ENCODE measurements around the gene CDADC1. TPM values are rescaled to one million over a fixed set of nuclear protein-coding genes. Genes with fewer than 3 reads are reported as not detected.

Gene CDADC1
- total and polyA plus RNA-seq, 7 donors = 3.3 to 7.8 (median 4.7) TPM

DNA sequence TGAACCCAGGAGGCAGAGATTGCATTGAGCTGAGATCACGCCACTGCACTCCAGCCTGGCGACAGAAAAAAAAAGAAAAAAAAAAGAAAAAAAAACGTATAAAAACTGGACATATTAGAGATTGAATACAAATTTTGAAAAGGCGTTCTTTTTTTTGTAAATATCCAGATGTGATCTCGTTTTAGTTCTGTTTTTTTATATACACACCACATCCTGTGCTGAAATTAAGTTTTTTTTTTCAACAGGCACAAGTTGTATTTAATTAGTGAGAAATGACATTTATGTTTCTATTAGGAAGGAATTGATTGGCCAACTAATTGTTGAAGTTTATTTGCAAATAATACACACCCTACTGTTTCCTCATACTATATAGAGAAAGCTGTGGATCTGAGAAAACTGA, 3.6 kb downstream of the CDADC1 start:
- Histone ChIP-seq H3K4me1 (peaks cover 12% of the 10 kb centered on the region), H3K36me3 (ENCODE audit: insufficient read depth in 1 of 2, low read depth in 1 of 2) (peaks cover 0 to 53% of the 10 kb centered on the region in 2 donors), H3K27ac (no peak overlapping the region), H3K4me3 (no peak overlapping the region), H3K27me3 (ENCODE audit: insufficient read depth in 3 of 3, low read length in 2 of 3) (no peaks in the 10 kb centered on the region), H3K9me3 (no peaks in the 10 kb centered on the region)
- no peak for TF ChIP-seq CTCF (IDR thresholded peaks at IDR 0.05)
- DNase-seq (no peak), ATAC-seq (no peak)
- 78 to 86% (median 82%) methylated on average over 5 of the region's 5 CpGs for WGBS, 3 donors
- intact Hi-C loops (cut with DNase I) = no loop called here

DNA sequence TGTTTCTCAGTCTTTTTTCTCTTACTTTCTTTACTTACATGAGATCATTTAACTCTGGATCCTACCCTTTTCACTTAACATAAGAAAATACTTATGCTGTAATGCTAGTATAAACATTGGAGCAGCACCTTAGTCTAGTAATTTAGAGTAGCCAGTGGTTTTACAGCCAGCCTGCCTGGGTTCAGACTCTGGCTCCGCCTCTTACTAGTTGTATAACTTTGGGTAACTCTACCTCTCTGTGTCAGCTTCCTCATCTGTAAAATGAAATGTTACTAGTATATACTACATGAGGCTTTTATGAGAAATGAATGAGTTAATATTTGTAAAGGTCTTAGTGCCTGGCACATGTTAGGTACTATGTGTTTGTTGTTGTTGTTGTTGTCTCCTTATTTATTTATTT, 5.6 kb downstream of the CDADC1 start:
- DNase-seq = no peak
- Histone ChIP-seq H3K9me3 (no peaks in the 10 kb centered on the region), H3K36me3 (ENCODE audit: insufficient read depth in 1 of 2, low read depth in 1 of 2) (peaks cover 0 to 72% of the 10 kb centered on the region in 2 donors), H3K4me3 (no peak overlapping the region), H3K27me3 (ENCODE audit: insufficient read depth in 3 of 3, low read length in 2 of 3) (no peaks in the 10 kb centered on the region), H3K27ac (no peak overlapping the region), H3K4me1 (peaks cover 8% of the 10 kb centered on the region)
- intact Hi-C loops (cut with DNase I) = no loop called here
- no peak for ATAC-seq
- no peak for TF ChIP-seq CTCF (IDR thresholded peaks at IDR 0.05)
- WGBS, 3 donors = 88 to 100% (median 95%) methylated on average over 1 of the region's 1 CpG

GRCh38 chr13:49254007-49254406, 6.3 kb downstream of the CDADC1 start:
- no peaks in the 10 kb centered on the region for H3K9me3 ChIP-seq
- ATAC-seq (no peak), DNase-seq (no peak)
- H3K27ac ChIP-seq = no peak overlapping the region
- peaks cover 0 to 75% of the 10 kb centered on the region in 2 donors for H3K36me3 ChIP-seq (ENCODE audit: insufficient read depth in 1 of 2, low read depth in 1 of 2)
- no peak for TF ChIP-seq CTCF (IDR thresholded peaks at IDR 0.05)
- 72 to 80% (median 73%) methylated on average over 1 of the region's 1 CpG for WGBS, 3 donors
- intact Hi-C loops (cut with DNase I) = no loop called here
- no peak overlapping the region for H3K4me3 ChIP-seq
- no peaks in the 10 kb centered on the region for H3K27me3 ChIP-seq (ENCODE audit: insufficient read depth in 3 of 3, low read length in 2 of 3)
- peaks cover 2% of the 10 kb centered on the region for H3K4me1 ChIP-seq

DNA sequence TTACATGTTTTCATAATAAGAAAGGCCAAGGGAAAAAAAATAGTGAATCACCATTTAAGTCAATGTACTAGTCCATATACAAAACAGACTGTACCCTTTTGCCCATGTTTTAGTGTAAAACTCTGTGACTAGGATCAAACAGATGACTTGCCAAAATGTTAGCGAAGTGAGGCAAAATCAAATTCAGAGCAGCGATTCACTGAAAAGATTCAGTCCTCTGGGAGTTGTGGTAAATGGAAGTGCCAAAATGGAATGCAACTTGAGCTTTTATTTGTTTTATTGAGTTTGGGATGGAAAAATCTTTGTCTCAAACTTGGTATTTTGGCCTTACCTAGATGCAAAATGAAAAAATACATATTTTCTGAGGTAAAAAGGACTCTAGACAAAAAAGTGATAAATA, 9.1 kb downstream of the CDADC1 start:
- intact Hi-C loops (cut with DNase I) = no loop called here
- no peaks in the 10 kb centered on the region for H3K4me1 ChIP-seq
- H3K4me3 ChIP-seq = no peak overlapping the region
- H3K36me3 ChIP-seq (ENCODE audit: insufficient read depth in 1 of 2, low read depth in 1 of 2) = peaks cover 9 to 75% of the 10 kb centered on the region in 2 donors
- no peak for DNase-seq
- TF ChIP-seq CTCF (IDR thresholded peaks at IDR 0.05) = no peak
- H3K9me3 ChIP-seq = no peaks in the 10 kb centered on the region
- no peaks in the 10 kb centered on the region for H3K27me3 ChIP-seq (ENCODE audit: insufficient read depth in 3 of 3, low read length in 2 of 3)
- no peak overlapping the region for H3K27ac ChIP-seq
- 58 to 68% (median 65%) methylated on average over 2 of the region's 2 CpGs for WGBS, 3 donors
- no peak for ATAC-seq

DNA sequence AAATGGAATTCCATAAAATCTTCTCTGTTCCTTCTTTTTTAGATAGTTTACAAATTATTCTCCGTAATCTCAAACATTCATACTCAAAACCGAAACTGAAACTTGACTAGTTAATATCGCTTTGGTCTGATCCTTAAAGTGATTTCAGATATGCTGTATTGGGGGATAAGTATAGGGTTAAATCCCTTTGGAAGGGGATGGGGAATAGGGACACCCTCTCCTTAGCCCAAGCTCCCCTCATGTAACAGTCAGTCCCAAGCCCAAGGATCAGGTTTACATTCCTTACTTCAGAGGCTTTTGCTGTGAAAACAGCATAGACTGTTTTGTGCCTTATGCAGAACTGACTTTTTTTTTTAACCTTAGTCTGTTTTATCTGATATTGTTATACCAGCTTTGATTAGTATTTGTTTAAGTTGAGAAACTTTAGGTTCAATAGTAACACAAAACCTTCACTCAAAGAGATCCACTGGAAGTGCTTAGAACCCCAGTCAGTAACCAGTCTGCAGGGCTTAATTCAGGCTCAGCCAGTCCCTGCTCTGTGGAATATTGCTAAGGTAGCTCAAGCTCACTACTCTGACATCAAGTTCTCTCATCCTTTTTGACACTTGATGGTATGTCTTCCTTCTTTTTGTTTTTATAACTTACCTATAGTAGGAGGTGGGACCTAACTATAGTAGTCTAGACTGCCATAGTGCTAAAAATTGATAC, 10.5 kb downstream of the CDADC1 start:
- intact Hi-C loops (cut with DNase I) = no loop called here
- 71 to 88% (median 86%) methylated on average over 3 of the region's 3 CpGs for WGBS, 3 donors
- H3K9me3 ChIP-seq = no peaks in the 10 kb centered on the region
- H3K4me3 ChIP-seq = peak overlapping the region; percentile 47
- H3K27me3 ChIP-seq (ENCODE audit: insufficient read depth in 3 of 3, low read length in 2 of 3) = no peaks in the 10 kb centered on the region
- ATAC-seq (no peak), DNase-seq (no peak)
- peaks cover 9 to 78% of the 10 kb centered on the region in 2 donors for H3K36me3 ChIP-seq (ENCODE audit: insufficient read depth in 1 of 2, low read depth in 1 of 2)
- no peak for TF ChIP-seq CTCF (IDR thresholded peaks at IDR 0.05)
- H3K4me1 ChIP-seq = no peaks in the 10 kb centered on the region
- no peak overlapping the region for H3K27ac ChIP-seq
